LNCAP (cell line): ENCODE data around the gene ATP6V1E1.

ENCODE experiments used
- CTCF ChIP-seq: fragments of 450-650 bp; IDR thresholded peaks from 2 replicates; pipeline ENCODE4 v1.5.1; 2017; ENCODE audit warnings: mild to moderate bottlenecking

Gene ATP6V1E1

GRCh38 chr22:17587629-17588028 lies 40.9 kb downstream of the ATP6V1E1 start:
- no peak for TF ChIP-seq CTCF

- TF ChIP-seq CTCF: no peak
Observed at GRCh38 chr22:17586831-17587440, 41.6 kb downstream of the ATP6V1E1 start.

- no peak for TF ChIP-seq CTCF
Observed at GRCh38 chr22:17583151-17583550, 45.4 kb downstream of the ATP6V1E1 start.

- no peak for TF ChIP-seq CTCF
Observed at GRCh38 chr22:17581631-17582030, 46.9 kb downstream of the ATP6V1E1 start.

GRCh38 chr22:17581056-17581455 lies 47.5 kb downstream of the ATP6V1E1 start:
- no peak for TF ChIP-seq CTCF

GRCh38 chr22:17580441-17581031 lies 48.0 kb downstream of the ATP6V1E1 start:
- TF ChIP-seq CTCF: no peak

- no peak for TF ChIP-seq CTCF
Observed at GRCh38 chr22:17579535-17579981, 49.0 kb downstream of the ATP6V1E1 start.
